ENCODE measurements around the gene TAS1R2. TPM values are rescaled to one million over a fixed set of nuclear protein-coding genes. Genes with fewer than 3 reads are reported as not detected.

The TAS1R2 gene
- total and polyA plus RNA-seq, 4 donors: not detected

GRCh38 chr1:18868354-18868753 is 8.9 kb upstream of the TAS1R2 start:
- no peak overlapping the region for H3K4me3 ChIP-seq (ENCODE audit: low read length in 2 of 2)
- DNase-seq: no peak

GRCh38 chr1:18866846-18867245 is 7.4 kb upstream of the TAS1R2 start:
- no peak for ATAC-seq (ENCODE audit: low FRiP score)
- DNase-seq: peak in 1 of 2 donors; percentile 4
- intact Hi-C loops (cut with DNase I): no loop called here
- Histone ChIP-seq H3K9me3 (ENCODE audit: control insufficient read depth, low read length) (no peaks in the 10 kb centered on the region), H3K4me3 (ENCODE audit: low read length in 2 of 2) (no peak overlapping the region), H3K27ac (ENCODE audit: low read depth in 1 of 2, low read length in 2 of 2) (no peak overlapping the region), H3K4me1 (ENCODE audit: control insufficient read depth in 1 of 2, insufficient read depth in 2 of 2, low read length in 2 of 2) (no peaks in the 10 kb centered on the region), H3K27me3 (ENCODE audit: control insufficient read depth in 1 of 2, insufficient read depth in 2 of 2, low read length in 1 of 2) (no peaks in the 10 kb centered on the region), H3K36me3 (ENCODE audit: control insufficient read depth in 1 of 2, insufficient read depth in 2 of 2, low read length in 1 of 2) (no peaks in the 10 kb centered on the region)
- 88 to 91% methylated on average over 3 of the region's 3 CpGs for WGBS, 2 donors

More at GRCh38 chr1:18868354-18868753, 8.9 kb upstream of the TAS1R2 start:
- intact Hi-C loops (cut with DNase I): no loop called here
- H3K27me3 ChIP-seq (ENCODE audit: control insufficient read depth in 1 of 2, insufficient read depth in 2 of 2, low read length in 1 of 2): no peaks in the 10 kb centered on the region
- 69 to 72% methylated on average over 5 of the region's 5 CpGs for WGBS, 2 donors
- no peaks in the 10 kb centered on the region for H3K9me3 ChIP-seq (ENCODE audit: control insufficient read depth, low read length)
- H3K4me1 ChIP-seq (ENCODE audit: control insufficient read depth in 1 of 2, insufficient read depth in 2 of 2, low read length in 2 of 2): no peaks in the 10 kb centered on the region
- H3K36me3 ChIP-seq (ENCODE audit: control insufficient read depth in 1 of 2, insufficient read depth in 2 of 2, low read length in 1 of 2): no peaks in the 10 kb centered on the region
- no peak for ATAC-seq (ENCODE audit: low FRiP score)
- H3K27ac ChIP-seq (ENCODE audit: low read depth in 1 of 2, low read length in 2 of 2): no peak overlapping the region

GRCh38 chr1:18866314-18866713 is 6.9 kb upstream of the TAS1R2 start:
- no peaks in the 10 kb centered on the region for H3K36me3 ChIP-seq (ENCODE audit: control insufficient read depth in 1 of 2, insufficient read depth in 2 of 2, low read length in 1 of 2)
- H3K9me3 ChIP-seq (ENCODE audit: control insufficient read depth, low read length): no peaks in the 10 kb centered on the region
- no peaks in the 10 kb centered on the region for H3K27me3 ChIP-seq (ENCODE audit: control insufficient read depth in 1 of 2, insufficient read depth in 2 of 2, low read length in 1 of 2)
- no peak overlapping the region for H3K4me3 ChIP-seq (ENCODE audit: low read length in 2 of 2)
- WGBS, 2 donors: 75 to 83% methylated on average over 6 of the region's 6 CpGs
- no peaks in the 10 kb centered on the region for H3K4me1 ChIP-seq (ENCODE audit: control insufficient read depth in 1 of 2, insufficient read depth in 2 of 2, low read length in 2 of 2)
- intact Hi-C loops (cut with DNase I): no loop called here
- ATAC-seq (ENCODE audit: low FRiP score) (no peak), DNase-seq (peak in 1 of 2 donors; percentile 9)
- no peak overlapping the region for H3K27ac ChIP-seq (ENCODE audit: low read depth in 1 of 2, low read length in 2 of 2)

DNA sequence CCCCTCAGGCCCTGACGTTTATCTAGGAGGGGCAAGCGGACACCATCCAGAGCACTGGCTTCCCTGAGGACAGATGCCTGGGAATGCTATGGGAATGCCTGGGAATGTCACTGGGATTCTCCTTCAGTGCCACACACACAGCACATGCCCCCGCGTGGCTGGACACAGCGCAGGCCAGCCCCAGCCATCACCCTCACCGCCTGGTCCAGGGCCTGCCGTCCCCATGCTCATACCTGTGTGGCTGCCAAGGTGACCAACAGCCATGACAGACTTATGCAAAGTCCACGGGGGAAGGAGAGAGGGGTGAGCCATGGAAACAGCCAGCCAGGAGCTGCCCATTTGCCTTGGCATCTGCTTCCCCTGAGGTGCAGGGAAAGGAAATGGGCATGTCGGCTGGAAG is 5.7 kb upstream of the TAS1R2 start:
- ATAC-seq (ENCODE audit: low FRiP score): no peak
- Histone ChIP-seq H3K36me3 (ENCODE audit: control insufficient read depth in 1 of 2, insufficient read depth in 2 of 2, low read length in 1 of 2) (no peaks in the 10 kb centered on the region), H3K9me3 (ENCODE audit: control insufficient read depth, low read length) (no peaks in the 10 kb centered on the region), H3K4me1 (ENCODE audit: control insufficient read depth in 1 of 2, insufficient read depth in 2 of 2, low read length in 2 of 2) (no peaks in the 10 kb centered on the region), H3K27me3 (ENCODE audit: control insufficient read depth in 1 of 2, insufficient read depth in 2 of 2, low read length in 1 of 2) (no peaks in the 10 kb centered on the region), H3K4me3 (ENCODE audit: low read length in 2 of 2) (no peak overlapping the region), H3K27ac (ENCODE audit: low read depth in 1 of 2, low read length in 2 of 2) (no peak overlapping the region)
- DNase-seq: peak; percentile 27 to 41
- WGBS, 2 donors: 82 to 84% methylated on average over 9 of the region's 9 CpGs
- intact Hi-C loops (cut with DNase I): no loop called here

DNA sequence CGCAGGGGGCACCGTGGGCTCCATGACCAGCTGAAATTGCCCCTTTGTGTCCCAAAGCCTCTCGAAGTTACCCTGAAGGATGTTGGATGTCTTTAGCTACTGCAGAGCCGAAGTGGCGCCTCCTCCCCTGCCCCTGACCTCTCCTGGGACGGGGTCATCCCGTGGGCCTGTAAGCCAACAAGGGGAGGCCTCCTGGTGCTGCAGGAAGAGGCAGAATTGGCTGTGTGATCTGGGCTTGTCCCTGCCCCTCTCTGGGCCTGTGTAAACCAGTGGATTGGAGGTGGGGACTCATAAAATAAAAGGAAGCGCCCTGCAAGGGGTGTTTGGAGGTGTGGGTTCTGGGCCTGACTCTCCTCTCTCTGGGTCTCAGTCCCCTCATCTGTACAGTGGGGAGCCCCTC is 2.1 kb upstream of the TAS1R2 start:
- H3K4me3 ChIP-seq (ENCODE audit: low read length in 2 of 2): no peak overlapping the region
- intact Hi-C loops (cut with DNase I): no loop called here
- 70 to 76% methylated on average over 8 of the region's 8 CpGs for WGBS, 2 donors
- H3K36me3 ChIP-seq (ENCODE audit: control insufficient read depth in 1 of 2, insufficient read depth in 2 of 2, low read length in 1 of 2): no peaks in the 10 kb centered on the region
- no peaks in the 10 kb centered on the region for H3K4me1 ChIP-seq (ENCODE audit: control insufficient read depth in 1 of 2, insufficient read depth in 2 of 2, low read length in 2 of 2)
- H3K27ac ChIP-seq (ENCODE audit: low read depth in 1 of 2, low read length in 2 of 2): no peak overlapping the region
- DNase-seq (peak; percentile 22 to 44), ATAC-seq (ENCODE audit: low FRiP score) (no peak)
- H3K9me3 ChIP-seq (ENCODE audit: control insufficient read depth, low read length): no peaks in the 10 kb centered on the region
- H3K27me3 ChIP-seq (ENCODE audit: control insufficient read depth in 1 of 2, insufficient read depth in 2 of 2, low read length in 1 of 2): no peaks in the 10 kb centered on the region

DNA sequence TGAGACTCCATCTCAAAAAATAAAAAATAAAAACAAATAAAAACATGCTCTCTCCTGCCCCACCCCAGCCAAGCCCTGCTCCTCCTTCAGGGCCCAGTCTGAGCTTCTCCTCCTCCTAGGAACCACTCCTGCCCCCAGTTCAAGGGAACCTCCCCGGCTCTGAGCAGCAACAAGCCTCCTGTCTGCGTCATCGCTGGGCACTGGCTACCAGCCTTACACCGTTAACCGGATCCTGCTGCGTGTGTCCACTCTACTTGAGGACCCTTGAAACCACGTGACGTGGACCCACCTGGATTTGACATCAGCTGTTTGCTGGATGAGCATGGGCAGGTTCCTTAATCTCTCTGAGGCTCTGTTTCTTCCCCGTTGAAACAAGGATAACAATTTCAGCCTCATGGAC is 1.6 kb upstream of the TAS1R2 start:
- Histone ChIP-seq H3K9me3 (ENCODE audit: control insufficient read depth, low read length) (no peaks in the 10 kb centered on the region), H3K27me3 (ENCODE audit: control insufficient read depth in 1 of 2, insufficient read depth in 2 of 2, low read length in 1 of 2) (no peaks in the 10 kb centered on the region), H3K4me3 (ENCODE audit: low read length in 2 of 2) (no peak overlapping the region), H3K36me3 (ENCODE audit: control insufficient read depth in 1 of 2, insufficient read depth in 2 of 2, low read length in 1 of 2) (no peaks in the 10 kb centered on the region), H3K4me1 (ENCODE audit: control insufficient read depth in 1 of 2, insufficient read depth in 2 of 2, low read length in 2 of 2) (no peaks in the 10 kb centered on the region), H3K27ac (ENCODE audit: low read depth in 1 of 2, low read length in 2 of 2) (no peak overlapping the region)
- intact Hi-C loops (cut with DNase I): no loop called here
- ATAC-seq (ENCODE audit: low FRiP score) (no peak), DNase-seq (peak in 1 of 2 donors; percentile 24)
- 73 to 82% methylated on average over 9 of the region's 9 CpGs for WGBS, 2 donors

DNA sequence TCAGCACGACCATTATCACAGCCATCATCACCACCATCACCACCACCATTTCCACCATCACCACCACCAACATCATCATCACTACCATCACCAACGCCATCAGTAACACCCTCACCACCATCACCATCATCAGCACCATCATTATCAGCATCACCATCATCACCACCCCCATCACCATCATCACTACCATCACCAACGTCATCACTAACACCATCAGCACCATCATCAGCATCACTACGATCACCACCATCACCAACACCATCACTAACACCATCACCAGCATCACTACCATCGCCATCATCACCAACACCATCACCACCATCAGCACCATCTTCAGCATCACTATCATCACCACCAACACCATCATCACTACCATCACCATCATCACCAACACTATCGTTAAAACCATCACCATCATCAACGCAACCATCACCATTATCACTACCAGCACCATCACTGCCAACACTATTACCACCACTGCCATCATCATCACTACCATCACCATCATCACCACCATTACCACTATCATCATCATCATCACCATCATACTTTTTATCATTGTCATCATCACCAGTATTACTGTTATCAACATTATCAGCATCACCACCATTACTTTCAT is 1.3 kb downstream of the TAS1R2 start:
- Histone ChIP-seq H3K4me3 (ENCODE audit: low read length in 2 of 2) (no peak overlapping the region), H3K27ac (ENCODE audit: low read depth in 1 of 2, low read length in 2 of 2) (no peak overlapping the region), H3K4me1 (ENCODE audit: control insufficient read depth in 1 of 2, insufficient read depth in 2 of 2, low read length in 2 of 2) (no peaks in the 10 kb centered on the region), H3K27me3 (ENCODE audit: control insufficient read depth in 1 of 2, insufficient read depth in 2 of 2, low read length in 1 of 2) (no peaks in the 10 kb centered on the region), H3K36me3 (ENCODE audit: control insufficient read depth in 1 of 2, insufficient read depth in 2 of 2, low read length in 1 of 2) (no peaks in the 10 kb centered on the region), H3K9me3 (ENCODE audit: control insufficient read depth, low read length) (no peaks in the 10 kb centered on the region)
- ATAC-seq (ENCODE audit: low FRiP score) (no peak), DNase-seq (peak in 1 of 2 donors; percentile 10)
- intact Hi-C loops (cut with DNase I): no loop called here
- 91% methylated on average over 7 of the region's 7 CpGs for WGBS, 2 donors

DNA sequence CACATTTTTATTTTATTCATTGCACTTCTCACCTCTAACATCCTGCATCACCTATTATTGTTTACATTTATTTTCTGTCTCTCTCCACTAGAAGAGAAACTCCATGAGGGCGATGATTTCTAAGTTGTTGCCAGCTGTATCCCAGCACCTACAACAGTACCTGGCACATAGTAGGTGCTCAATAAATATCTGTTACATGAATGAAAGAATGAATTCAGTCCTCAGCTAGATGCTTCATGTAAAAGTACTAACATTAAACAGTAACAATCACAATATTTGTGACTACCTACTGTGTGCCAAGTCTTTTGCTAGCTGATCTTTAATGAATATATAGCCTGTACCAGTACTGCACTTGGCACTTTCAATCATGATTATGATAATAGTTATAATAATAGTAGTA is 3.0 kb downstream of the TAS1R2 start:
- 94 to 96% methylated on average over 1 of the region's 1 CpG for WGBS, 2 donors
- intact Hi-C loops (cut with DNase I): no loop called here
- ATAC-seq (ENCODE audit: low FRiP score) (no peak), DNase-seq (no peak)
- H3K36me3 ChIP-seq (ENCODE audit: control insufficient read depth in 1 of 2, insufficient read depth in 2 of 2, low read length in 1 of 2): no peaks in the 10 kb centered on the region
- H3K9me3 ChIP-seq (ENCODE audit: control insufficient read depth, low read length): no peaks in the 10 kb centered on the region
- no peak overlapping the region for H3K4me3 ChIP-seq (ENCODE audit: low read length in 2 of 2)
- no peaks in the 10 kb centered on the region for H3K4me1 ChIP-seq (ENCODE audit: control insufficient read depth in 1 of 2, insufficient read depth in 2 of 2, low read length in 2 of 2)
- no peak overlapping the region for H3K27ac ChIP-seq (ENCODE audit: low read depth in 1 of 2, low read length in 2 of 2)
- no peaks in the 10 kb centered on the region for H3K27me3 ChIP-seq (ENCODE audit: control insufficient read depth in 1 of 2, insufficient read depth in 2 of 2, low read length in 1 of 2)

- ATAC-seq (ENCODE audit: low FRiP score): no peak
- Histone ChIP-seq H3K4me1 (ENCODE audit: control insufficient read depth in 1 of 2, insufficient read depth in 2 of 2, low read length in 2 of 2) (no peaks in the 10 kb centered on the region), H3K36me3 (ENCODE audit: control insufficient read depth in 1 of 2, insufficient read depth in 2 of 2, low read length in 1 of 2) (no peaks in the 10 kb centered on the region), H3K27ac (ENCODE audit: low read depth in 1 of 2, low read length in 2 of 2) (no peak overlapping the region), H3K27me3 (ENCODE audit: control insufficient read depth in 1 of 2, insufficient read depth in 2 of 2, low read length in 1 of 2) (no peaks in the 10 kb centered on the region), H3K9me3 (ENCODE audit: control insufficient read depth, low read length) (no peaks in the 10 kb centered on the region), H3K4me3 (ENCODE audit: low read length in 2 of 2) (no peak overlapping the region)
- WGBS, 2 donors: 60 to 64% methylated on average over 6 of the region's 6 CpGs
- DNase-seq: no peak
- intact Hi-C loops (cut with DNase I): no loop called here
Observed at GRCh38 chr1:18855573-18855972, 3.9 kb downstream of the TAS1R2 start.
